ENCODE data around the gene SEPTIN5.
"Not testable (repeated sequence)": the region's sequence is repeated elsewhere in the genome, so short reads cannot be mapped to it uniquely, and the experiment has no call there.

SEPTIN5 gene

DNA sequence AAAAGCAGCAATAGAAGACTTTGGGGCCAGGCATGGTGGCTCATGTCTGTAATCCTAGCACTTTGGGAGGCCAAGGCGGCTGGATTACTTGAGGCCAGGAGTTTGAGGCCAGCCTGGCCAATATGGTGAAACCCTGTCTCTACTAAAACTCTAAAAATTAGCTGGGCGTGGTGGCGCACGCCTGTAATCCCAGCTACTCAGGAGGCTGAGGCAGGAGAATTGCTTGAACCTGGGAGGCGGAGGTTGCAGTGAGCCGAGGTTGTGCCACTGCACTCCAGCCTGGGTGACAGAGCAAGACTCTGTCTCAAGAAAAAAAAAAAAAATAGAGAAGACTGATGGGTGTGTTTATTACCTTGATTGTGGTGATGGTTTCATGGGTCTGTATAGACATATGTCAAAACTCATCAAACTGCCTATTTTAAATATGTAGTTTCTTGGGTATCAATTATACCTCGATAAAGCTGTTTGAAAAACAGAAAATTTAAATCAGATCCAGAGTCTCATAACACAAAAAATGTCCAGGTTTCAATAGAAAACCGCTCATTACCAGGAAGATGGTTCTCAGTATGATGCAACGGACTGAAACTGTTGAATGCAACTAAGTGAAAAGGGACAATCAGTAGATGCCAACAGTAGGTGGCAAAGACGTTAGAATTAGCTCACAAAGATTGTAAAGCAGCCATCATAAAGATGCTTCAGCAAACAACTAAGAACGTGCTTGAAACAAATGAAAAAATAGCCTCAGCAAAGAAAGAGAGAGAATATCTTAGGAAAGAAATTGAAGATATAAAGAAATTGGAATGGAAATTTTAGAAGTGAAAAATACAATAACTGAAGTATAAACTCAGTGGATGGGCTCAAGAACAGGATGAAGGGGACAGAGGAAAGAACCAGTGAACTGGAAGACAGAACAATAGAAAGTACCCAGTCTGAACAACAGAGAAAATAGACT lies 33.1 kb upstream of the SEPTIN5 start:
- no peak for DNase-seq

DNA sequence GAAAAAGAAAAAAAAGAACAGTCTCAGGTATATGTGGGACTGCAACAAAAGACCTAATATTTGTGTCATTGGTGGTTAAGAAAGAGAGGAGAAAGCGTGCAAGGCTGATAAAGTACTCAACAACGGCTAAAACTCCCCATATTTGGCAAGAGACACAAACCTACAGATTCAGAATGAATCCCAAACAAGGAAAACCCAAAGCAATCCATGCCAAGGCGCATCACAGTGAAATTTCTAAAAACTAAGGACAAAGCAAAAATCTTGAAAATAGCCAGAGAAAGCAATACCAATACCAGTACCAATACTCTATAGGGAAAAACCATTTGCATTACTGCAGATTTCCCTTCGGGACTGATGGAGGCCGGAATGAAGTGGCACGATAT lies 32.4 kb upstream of the SEPTIN5 start:
- DNase-seq, result no peak

DNA sequence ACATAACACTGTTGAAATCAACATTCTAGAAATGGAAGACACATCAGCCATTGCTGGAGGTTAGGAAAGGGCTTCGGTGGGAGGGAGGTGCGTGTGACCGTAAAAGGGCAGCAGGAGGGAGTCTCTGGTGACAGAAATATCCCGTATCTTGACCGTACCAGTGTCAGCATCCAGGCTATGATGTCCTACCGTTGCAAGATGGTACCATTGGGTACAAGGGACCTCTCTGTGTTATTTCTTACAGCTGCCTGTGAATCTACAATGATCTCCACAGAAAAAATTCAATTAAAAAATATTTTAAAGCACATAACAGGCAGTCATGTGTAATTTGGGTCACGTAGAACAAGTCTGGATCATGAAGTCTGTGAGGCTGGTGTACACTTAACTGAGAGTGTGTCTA lies 27.4 kb upstream of the SEPTIN5 start:
- no peak for DNase-seq

DNA sequence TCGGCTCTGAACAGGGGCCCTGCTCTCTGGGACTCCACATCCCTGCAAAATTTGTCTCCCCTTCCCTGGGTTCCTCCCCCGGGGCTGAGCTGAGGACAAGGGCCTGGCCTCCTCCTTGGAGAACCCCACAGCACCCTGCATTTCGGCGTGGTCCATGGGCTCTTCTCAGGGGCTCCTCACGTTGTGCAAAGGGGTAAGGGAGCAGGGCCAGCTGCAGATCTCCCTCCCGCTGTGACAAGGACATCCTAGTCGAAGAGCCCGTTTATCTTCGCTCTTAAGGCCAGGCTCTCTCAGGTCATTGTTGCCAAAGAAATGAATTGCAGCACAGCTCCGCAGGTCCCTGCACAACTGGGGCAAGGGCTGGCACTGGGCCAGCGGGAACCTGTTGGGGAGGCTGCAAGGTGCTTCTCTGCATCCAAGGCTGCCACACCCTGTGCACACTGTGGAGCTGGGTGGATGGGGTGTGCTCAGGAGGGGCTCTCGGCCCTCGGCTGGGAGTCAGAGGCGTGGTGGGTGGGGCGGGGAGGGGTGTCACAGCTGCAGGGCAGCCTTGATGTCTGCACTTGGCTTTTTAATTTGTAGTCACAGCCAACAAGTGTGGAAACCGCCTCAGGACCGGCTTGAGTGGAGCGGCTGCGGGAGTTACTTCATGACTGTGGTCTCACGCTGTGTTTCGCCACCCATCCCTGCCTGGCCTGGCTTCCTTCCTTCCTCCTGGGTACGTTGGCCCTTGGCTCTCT lies 26.6 kb upstream of the SEPTIN5 start:
- peak; percentile 35 for DNase-seq

DNA sequence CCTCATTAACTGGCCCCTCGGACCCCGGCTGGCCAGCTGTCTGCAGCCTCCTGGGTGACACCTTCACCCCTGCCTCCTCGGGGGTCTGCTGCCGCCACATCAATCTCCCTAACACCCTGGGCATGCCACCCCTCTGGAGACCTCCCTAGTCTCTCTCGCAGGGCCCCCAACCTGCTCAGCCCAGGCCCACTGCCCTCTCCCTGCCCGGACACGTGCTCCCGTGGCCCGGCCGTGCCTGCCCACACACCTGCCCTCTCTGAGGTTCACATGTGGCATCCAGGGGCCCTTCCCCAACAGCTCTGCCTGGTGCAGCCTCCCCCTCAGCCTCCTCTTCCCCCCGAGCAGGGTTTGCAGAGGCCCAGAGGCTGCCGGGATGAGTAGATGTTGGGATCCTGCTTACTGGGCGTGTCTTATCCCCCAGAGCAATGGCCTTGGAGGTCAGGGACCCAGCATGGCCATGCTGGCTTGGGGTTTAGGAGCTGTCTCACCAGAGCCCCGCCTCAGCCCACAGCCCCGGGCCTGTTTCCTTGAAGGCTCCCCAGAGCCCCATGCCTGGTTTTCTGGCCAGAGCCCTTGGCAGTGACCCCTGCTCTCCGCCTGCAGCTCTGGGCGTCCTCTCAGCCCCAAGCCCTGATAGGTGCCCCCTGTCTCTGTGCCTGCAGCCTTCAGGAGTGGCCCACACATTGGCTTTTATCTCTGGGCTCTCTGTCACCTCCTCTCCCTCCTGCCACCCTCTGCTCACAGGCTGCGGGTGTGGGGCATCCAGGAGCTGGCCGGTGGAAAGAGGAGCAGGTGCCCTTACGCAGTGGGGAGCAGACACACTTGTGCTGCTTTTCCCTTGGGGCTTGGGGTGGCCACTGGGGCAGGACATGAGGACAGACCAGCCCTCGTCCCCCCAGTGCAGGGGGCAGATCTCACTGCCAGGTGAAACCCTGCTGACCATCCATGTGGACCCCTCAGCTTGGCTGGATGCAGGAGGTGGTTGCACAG lies 25.7 kb upstream of the SEPTIN5 start:
- DNase-seq, result no peak

DNA sequence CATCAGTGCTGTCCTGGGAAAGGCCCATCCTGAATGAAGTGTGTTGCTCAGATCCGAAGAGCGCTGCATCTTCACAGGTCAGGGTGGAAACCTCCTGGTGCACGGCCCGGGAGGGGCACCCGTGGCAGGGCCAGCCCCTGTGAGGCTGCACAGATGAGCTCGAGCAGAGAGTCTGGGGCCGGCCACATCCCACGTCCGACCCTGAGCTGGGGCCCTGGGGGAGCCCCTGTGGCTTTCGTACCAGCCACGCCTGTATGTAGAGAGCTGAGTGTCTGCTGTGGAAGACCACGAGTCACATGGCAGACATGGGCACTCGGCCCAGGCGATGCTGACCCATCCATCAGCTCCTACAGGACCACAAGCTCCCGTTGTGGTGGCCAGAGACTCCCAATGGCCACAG lies 24.9 kb upstream of the SEPTIN5 start:
- DNase-seq, result no peak

DNA sequence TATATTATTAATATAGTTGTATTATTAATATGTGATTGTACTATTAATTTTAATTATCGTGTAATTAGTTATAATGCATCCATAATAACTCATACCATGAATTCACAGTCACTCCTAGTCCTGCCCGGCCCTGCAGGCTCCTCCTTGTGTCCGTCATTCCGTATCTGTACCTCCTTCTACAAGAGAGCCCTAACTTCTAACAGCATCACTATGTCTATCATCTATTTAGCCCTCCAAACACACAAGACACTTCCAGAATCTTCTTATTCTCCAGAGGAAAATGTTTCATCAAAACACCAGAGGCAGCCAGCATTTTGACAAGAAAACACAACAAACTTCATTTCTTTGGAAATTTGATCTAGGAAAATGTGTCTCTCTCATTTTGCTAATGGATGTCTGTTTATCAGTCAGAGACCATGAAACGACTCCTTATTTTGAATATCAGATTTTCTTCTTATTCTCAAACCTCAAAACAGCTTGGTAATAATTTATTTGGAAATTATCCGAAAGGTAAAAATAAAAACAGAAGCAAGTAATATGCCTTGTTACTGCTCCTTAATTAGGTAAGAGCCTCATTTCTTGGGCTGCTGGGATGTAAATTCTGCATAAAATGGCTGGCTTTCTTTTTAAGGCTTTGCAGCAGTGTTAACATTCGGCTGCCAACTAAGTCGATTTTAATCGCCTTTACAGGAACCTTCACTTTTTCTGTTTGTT lies 23.1 kb upstream of the SEPTIN5 start:
- no peak for DNase-seq

DNA sequence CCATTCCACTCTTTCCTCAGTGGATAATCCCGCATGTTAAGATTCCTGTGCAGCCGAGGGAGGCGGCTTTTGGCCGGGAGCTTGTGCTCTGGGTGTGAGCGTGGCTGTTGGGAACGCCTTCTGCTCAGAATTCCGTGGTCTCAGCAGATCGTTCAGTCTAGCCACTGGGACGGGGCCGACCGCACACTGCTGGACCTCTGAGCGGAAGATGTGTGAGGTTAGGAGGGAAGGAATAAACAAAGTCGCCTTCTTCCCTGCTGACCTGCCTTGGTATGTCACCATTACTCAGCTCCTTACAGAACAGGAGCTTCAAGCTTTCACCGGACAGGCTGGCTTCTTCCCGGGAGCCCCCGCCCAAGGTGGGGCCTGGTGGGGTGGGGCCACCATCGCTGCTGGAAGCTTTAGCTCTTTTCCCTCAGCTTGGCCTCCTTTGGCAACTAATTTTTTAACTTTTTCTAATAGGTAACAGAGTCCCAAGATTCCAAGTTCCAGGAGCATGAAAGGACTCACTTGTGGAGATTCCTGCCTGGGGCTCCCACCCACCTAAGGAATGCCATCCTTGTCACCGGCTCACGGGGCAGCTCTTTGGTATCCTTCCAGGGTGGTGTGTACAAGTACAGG lies 22.5 kb upstream of the SEPTIN5 start:
- no peak for DNase-seq

DNA sequence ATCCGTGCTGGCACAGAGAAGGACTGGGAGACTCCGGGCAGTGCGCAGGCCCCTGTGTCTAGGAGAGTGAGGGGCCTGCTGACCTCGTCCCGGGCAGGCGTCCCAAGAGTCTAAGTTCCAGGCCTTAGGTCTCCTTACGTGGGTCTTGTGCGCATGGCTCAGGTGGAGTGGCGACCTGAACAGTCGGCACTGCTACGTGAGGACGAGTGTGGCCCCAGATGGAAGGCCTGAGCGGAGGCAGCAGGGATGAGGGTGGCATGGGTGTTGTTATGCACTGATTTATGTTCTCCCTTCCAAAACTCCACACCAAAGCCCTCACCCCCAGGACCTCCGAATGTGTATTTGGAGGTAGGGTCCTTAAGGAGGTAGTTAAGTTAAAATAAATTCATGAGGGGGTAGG lies 20.7 kb upstream of the SEPTIN5 start:
- DNase-seq, result no peak

DNA sequence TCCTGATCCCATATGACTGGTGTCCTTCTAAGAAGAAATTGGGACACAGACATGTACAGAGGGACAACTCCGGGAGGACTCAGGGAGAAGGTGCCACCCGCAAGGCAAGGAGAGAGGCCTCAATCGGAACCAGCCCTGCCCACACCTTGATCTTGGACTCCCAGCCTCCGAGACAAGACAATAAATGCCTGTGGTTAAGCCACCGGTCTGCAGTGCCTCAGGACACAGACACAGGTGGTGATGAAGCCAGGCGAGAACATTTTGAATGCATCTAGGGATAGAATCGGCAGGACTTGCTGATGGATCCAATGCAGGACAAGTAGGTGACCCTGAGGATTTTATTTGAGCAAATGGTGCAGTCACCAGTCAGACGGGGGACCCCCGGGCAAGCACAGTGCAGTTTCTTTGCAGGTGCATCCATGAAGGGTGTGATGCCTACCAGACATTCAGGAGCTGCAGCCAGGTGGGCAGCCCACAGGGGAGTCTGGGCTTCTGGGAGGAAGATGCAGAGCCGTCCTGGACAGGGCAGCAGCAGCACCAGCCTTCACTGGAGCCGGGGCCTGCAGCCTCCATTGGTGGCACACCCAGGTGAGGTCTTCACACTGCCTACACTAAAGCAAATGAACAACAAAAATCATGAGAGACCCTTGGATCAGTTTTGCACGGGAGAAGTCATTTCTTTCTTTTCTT lies 20.2 kb upstream of the SEPTIN5 start:
- no peak for DNase-seq

DNA sequence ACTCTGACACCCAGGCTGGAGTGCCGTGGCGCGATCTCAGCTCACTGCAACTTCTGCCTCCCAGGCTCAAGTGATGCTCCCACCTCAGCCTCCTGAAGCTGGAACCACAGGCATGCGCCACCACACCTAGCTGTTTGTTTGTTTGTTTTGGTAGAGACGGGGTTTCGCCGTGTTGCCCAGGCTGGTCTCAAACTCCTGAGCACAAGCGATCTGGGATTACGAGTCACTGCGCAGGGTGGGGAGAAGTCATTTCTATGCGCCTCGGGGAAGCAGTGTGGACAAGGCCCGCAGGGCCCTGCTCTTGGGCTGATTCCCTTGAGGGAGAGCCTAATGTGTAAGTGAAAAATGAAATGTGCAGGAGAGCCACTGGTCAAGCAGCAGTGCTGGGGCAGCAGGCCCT lies 19.6 kb upstream of the SEPTIN5 start:
- no peak for DNase-seq

DNA sequence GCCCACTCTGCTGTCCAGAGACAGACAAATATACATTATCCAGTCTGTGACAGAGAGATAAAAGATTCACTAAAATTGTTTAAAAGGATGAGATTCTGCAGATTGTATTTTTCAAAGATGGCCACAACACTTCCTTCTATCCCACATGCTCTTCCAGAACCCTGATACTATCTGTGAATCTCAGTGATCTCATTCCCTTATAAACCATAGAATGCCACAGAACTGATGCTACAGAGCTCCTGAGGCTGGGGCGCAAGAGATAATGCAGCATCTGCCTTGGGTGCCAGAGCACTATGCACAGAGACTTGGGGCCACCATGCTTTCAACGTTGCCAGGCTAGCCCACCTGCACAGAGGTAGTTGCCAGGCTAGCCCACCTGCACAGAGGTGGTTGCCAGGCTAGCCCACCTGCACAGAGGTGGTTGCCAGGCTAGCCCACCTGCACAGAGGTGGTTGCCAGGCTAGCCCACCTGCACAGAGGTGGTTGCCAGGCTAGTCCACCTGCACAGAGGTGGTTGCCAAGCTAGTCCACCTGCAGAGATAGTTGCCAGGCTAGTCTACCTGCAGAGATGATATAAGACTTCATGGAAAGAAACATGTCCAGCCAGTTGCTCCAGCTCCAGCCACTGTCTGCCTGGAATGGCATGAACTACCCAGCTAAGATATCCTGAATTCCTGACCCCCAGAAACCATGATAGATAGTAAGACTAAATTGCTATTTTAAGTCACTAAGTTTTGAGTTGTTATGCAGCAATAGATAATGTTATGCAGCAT lies 17.6 kb upstream of the SEPTIN5 start:
- DNase-seq, result no peak

DNA sequence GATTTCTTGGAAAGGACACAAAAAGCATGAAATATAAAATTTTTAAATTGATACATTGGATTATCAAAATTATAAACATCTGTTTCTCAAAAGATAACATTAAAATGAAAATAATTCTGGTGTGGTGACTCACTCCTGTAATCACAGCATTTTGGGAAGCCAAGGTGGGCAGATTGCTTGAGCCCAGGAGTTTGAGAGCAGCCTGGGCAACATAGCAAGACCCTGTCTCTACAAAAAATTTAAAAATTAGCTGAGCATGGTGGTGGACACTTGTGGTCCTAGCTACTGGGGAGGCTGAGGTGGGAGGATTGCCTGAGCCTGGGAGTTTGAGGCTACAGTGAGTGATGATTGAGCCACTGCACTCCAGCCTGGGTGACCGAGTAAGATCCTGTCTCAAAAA lies 16.4 kb upstream of the SEPTIN5 start:
- DNase-seq, result not testable (repeated sequence)

DNA sequence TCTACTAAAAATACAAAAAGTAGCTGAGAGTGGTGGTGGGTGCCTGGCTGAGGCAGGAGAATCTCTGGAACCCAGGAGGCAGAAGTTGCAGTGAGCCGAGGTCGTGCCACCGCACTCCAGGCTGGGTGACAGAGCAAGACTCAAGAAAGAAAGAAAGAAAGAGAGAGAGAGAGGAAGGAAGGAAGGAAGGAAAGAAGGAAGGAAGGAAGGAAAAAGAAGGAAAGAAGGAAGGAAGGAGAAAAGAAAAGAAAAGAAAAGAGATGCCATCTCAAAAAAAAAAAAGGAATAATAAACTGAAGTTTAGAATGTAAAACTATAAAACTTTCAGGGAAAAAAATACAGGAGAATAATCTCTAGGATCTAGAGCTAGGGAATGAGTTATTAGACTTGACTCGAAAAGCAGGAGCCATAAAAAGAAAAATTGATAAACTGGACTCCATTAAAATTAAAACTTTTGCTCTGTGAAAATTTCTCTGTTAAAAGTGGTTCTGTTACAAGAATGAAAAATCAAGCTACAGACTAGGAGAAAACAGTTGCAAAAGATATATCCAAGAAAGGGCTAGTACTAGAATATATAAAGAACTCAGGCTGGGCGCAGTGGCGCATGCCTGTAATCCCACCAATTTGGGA lies 13.4 kb upstream of the SEPTIN5 start:
- DNase-seq, result no peak

DNA sequence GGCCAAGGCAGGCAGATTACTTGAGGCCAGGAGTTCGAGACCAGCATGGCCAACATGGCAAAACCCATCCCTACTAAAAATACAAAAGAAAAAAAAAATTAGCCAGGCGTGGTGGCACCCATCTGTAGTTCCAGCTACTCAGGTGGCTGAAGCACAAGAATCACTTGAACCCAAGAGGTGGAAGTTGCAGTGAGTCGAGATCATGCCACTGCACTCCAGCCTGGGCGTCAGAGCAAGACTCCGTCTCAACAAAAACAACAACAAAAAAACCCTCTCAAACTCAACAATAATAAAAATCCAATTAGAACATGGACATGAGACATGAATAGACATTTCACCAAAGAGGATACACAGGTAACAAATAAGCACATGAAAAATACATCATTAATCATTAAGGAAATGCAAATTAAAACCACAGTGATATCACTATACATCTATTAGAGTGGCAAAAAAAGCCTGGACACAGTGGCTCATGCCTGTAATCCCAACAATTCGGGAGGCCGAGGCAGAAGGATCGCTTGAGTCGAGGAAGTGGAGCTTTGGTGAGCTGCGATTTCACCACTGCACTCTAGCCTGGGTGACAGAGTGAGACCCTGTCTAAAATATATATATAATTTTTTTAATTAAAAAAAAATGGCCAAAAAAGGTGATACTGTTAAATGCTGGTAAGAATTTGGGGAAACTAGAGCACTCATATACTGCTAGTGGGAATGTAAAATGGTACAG lies 12.7 kb upstream of the SEPTIN5 start:
- DNase-seq, result no peak

DNA sequence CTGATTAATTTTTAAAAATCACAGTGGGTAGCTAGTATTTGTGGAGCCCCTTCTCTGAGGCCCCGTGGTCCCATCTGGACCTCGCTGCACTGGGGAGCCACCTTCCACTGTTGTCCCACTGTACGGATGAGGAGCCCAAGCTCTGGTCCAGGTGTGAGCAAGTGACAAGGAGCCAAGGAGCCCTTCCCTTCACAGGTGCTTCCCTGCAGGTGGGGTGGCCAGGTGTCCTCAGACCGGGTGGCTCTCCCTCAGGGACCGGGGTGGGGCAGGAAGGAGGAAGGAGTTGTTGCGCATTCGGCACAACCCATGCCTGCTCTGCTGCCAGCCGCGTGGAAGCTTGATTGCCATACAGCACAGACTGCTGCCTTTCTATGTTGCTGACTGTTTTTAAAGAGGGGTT lies 10.4 kb upstream of the SEPTIN5 start:
- no peak for DNase-seq

DNA sequence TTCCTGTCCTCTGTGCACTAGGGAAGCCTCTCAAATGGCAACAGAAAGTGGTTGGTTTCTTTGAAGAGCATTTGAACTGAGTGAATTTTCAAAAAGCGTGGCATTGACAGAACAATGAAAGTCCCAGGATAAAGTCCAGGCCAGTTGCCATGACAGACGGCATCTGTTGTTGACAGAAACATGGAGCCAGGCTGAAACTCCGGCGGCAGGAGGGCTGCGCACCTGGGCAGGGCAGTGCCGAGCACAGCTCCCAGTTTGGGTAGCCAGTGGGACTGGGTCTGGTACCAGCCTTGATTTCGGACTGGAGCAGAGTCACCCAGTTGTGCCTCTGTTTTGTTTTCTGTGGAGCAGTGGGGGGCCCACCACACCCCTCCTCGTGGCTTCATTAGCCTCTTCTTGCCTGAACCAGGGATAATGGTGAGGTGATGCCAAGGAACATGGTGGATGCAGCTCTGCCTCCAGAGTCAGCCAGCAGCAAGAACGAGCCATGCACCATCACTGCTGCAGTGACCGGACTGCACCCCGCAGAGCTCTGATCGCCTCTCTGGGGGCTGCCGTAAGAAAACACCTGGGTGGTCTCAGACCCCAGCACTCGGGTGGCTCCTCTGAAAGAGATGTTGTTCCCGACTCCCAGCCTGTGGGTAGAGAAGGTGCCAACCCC lies 9.8 kb upstream of the SEPTIN5 start:
- no peak for DNase-seq

DNA sequence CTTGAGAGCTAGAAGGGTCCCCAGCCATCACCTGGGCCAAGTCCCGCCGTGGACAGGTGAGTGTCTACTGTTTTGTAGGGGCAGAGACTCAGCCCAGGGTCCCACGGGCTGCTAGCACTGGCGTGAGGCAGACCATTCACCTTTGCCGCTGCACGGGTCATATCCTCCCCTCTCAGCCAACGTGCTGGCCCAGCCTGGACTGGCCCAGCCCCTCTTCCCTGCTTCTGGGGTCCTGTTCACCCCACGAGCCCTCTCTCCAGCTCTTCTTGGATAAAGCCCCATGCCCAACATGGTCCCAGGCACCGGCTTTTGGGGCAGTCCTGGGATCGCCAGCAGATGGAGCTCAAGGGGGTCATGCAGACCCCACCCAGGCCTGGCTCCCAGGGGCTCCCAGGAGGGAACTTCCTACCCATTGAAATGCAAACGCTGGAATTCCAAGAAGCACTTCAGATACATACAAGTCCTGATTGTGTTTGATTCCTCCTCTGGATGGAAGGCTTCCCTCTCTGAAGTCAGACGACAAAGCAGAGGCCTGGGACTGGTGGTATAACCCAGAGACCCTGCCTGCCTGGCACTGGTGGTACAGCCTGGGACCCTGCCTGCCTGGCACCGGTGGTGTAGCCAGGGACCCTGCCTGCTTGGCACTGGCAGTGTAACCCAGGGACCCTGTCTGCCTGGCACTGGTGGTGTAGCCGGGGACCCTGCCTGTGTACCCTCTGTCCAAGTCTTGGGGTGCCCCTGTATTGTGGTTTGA lies 8.9 kb upstream of the SEPTIN5 start:
- no peak for DNase-seq

All from CD4-positive, alpha-beta T cell treated with Interleukin-15 for 1 hour (primary cell).